Esophagus squamous epithelium (tissue), 5 donors: ENCODE results near the gene MTOR. TPM values are rescaled to one million over a fixed set of nuclear protein-coding genes. Genes with fewer than 3 reads are reported as not detected.

ENCODE experiments used
- DNase-seq: peaks from one replicate; lab custom pipeline; 2025; lab: John Stamatoyannopoulos, UW
- H3K27ac ChIP-seq, 4 donors: fragments of 200-600 bp; sonication (generic); one replicate each; pipeline ENCODE4 v1.5.1; 2016 to 2019; ENCODE audit warnings: mild to moderate bottlenecking in 1 of 4
- H3K27me3 ChIP-seq, 4 donors: fragments of 200-600 bp; sonication (generic); 1 replicate in 3 of 4; 2 replicates in 1 of 4; pipeline versions ENCODE4 v1.5.1 to v1.6.0; 2017 to 2021; ENCODE audit warnings: antibody characterized with exemption in 1 of 4
- H3K36me3 ChIP-seq, 3 donors: fragments of 200-600 bp; sonication (generic); one replicate each; pipeline ENCODE4 v1.5.1; 2016 to 2019
- H3K4me1 ChIP-seq, 3 donors: fragments of 200-600 bp; sonication (generic); one replicate each; pipeline ENCODE4 v1.5.1; 2017 to 2019
- H3K4me3 ChIP-seq, 4 donors: fragments of 200-600 bp; sonication (generic); 1 replicate in 3 of 4; 2 replicates in 1 of 4; pipeline ENCODE4 v1.5.1; 2016 to 2019; ENCODE audit warnings: mild to moderate bottlenecking in 2 of 4, moderate library complexity in 1 of 4
- H3K9me3 ChIP-seq, 3 donors: fragments of 200-600 bp; sonication (generic); one replicate each; pipeline ENCODE4 v1.5.1; 2016 to 2019
- POLR2A ChIP-seq, 4 donors: fragments of 450-650 bp; IDR thresholded peaks; one replicate each; pipeline ENCODE4 v1.6.1; 2017; ENCODE audit warnings: antibody characterized with exemption in 4 of 4, mild to moderate bottlenecking in 4 of 4, moderate library complexity in 3 of 4
- WGBS, 2 donors: methylation state at CpG; one replicate each; pipeline ENCODE4 v1.1.5; 2018; 5-methylcytosine and 5-hydroxymethylcytosine counted together
- intact Hi-C: fragments of 100-400 bp; cut with DNase I; formaldehyde crosslinking; loops from one replicate; pipeline ENCODE4 v1.15.0; 2022
- total RNA-seq, 4 donors: library from RNA; depleted of rRNA; stranded (reverse); fragments of >200 nt; gene quantifications; one replicate each; pipeline ENCODE4 v1.1.0, GENCODE V29; 2016
- TF ChIP-seq, protein P1 (sequence below), 6 experiments: fragments of 450-650 bp in 4 of 6; fragments of 200-600 bp in 2 of 6; sonication (generic) in 2 of 6; IDR thresholded peaks; one replicate each; pipeline ENCODE4 v1.5.1; 2016 to 2019; ENCODE audit warnings: antibody characterized with exemption in 6 of 6, mild to moderate bottlenecking in 4 of 6, moderate library complexity in 4 of 6
- donor health status: DM: yes; HTN: yes; CAD: no.

MTOR gene
- total RNA-seq, 4 donors from 2014 or later = 25.4 to 34.2 (median 30.1) TPM

DNA sequence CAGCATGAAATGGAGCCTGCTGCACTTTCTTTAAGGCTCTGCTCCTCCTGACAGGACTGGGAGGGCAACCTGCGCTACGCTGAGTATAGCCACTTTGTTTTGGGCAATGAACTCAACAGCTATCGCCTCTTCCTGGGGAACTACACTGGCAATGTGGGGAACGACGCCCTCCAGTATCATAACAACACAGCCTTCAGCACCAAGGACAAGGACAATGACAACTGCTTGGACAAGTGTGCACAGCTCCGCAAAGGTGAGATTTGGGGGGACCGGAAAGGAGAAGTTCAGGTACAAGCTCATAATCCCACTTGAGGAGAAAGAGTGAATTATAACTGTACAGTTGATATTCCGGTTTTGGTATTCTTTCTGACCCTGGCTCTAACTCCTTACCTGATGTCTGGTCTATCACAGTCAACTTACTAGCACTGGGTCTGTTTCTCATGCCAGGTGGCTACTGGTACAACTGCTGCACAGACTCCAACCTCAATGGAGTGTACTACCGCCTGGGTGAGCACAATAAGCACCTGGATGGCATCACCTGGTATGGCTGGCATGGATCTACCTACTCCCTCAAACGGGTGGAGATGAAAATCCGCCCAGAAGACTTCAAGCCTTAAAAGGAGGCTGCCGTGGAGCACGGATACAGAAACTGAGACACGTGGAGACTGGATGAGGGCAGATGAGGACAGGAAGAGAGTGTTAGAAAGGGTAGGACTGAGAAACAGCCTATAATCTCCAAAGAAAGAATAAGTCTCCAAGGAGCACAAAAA, 67.8 kb downstream of the MTOR start:
- no peaks in the 10 kb centered on the region for H3K27me3 ChIP-seq
- H3K27ac ChIP-seq = no peak overlapping the region
- H3K4me3 ChIP-seq = no peak overlapping the region
- no peaks in the 10 kb centered on the region for H3K9me3 ChIP-seq
- intact Hi-C loops = no loop called here
- 85 to 95% methylated on average over 13 to 14 of the region's 14 CpGs for WGBS, 2 donors
- peaks cover 8 to 100% (median 24%) of the 10 kb centered on the region in 3 donors for H3K36me3 ChIP-seq
- no peak for DNase-seq
- TF ChIP-seq, protein P1, sequence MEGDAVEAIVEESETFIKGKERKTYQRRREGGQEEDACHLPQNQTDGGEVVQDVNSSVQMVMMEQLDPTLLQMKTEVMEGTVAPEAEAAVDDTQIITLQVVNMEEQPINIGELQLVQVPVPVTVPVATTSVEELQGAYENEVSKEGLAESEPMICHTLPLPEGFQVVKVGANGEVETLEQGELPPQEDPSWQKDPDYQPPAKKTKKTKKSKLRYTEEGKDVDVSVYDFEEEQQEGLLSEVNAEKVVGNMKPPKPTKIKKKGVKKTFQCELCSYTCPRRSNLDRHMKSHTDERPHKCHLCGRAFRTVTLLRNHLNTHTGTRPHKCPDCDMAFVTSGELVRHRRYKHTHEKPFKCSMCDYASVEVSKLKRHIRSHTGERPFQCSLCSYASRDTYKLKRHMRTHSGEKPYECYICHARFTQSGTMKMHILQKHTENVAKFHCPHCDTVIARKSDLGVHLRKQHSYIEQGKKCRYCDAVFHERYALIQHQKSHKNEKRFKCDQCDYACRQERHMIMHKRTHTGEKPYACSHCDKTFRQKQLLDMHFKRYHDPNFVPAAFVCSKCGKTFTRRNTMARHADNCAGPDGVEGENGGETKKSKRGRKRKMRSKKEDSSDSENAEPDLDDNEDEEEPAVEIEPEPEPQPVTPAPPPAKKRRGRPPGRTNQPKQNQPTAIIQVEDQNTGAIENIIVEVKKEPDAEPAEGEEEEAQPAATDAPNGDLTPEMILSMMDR (IDR thresholded peaks at IDR 0.05) = no peak
- TF ChIP-seq POLR2A (IDR thresholded peaks at IDR 0.05) = no peak
- no peaks in the 10 kb centered on the region for H3K4me1 ChIP-seq

DNA sequence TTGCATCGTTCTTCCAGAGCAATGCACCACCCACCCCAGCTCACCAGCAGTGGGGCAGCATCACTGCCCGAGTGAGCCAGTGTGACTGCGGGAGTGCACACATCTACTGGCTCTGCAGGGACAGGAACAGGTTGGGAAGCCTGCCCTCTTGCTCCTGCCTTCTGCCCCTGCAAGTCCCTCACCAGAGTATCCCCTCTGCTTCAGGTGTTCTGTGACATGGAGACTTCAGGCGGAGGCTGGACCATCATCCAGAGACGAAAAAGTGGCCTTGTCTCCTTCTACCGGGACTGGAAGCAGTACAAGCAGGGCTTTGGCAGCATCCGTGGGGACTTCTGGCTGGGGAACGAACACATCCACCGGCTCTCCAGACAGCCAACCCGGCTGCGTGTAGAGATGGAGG, 69.0 kb downstream of the MTOR start:
- Histone ChIP-seq H3K9me3 (no peaks in the 10 kb centered on the region), H3K4me3 (no peak overlapping the region), H3K27ac (no peak overlapping the region), H3K4me1 (no peaks in the 10 kb centered on the region), H3K36me3 (peaks cover 4 to 100% (median 15%) of the 10 kb centered on the region in 3 donors), H3K27me3 (no peaks in the 10 kb centered on the region)
- no peak for TF ChIP-seq POLR2A (IDR thresholded peaks at IDR 0.05)
- TF ChIP-seq, protein P1 (IDR thresholded peaks at IDR 0.05) = no peak
- no peak for DNase-seq
- WGBS, 2 donors = 90 to 98% methylated on average over 4 to 8 of the region's 11 CpGs
- intact Hi-C loops = no loop called here

- 90 to 96% methylated on average over 7 of the region's 8 CpGs for WGBS, 2 donors
- no peak for TF ChIP-seq POLR2A (IDR thresholded peaks at IDR 0.05)
- TF ChIP-seq, protein P1 (IDR thresholded peaks at IDR 0.05) = no peak
- Histone ChIP-seq H3K4me3 (no peak within 1 kb of the TSS), H3K27ac (no peak within 1 kb of the TSS), H3K9me3 (no peaks in the 10 kb centered on the region), H3K27me3 (no peaks in the 10 kb centered on the region), H3K36me3 (peaks cover 0 to 88% (median 6%) of the 10 kb centered on the region in 3 donors), H3K4me1 (peaks cover 0 to 6% (median 0%) of the 10 kb centered on the region in 3 donors)
- intact Hi-C loops = no loop called here
- no peak for DNase-seq
Measured at GRCh38 chr1:11188858-11189451, 73.4 kb downstream of the MTOR start, which contains the start of gene ANGPTL7. ANGPTL7 (plus strand) TSS chr1:11189355; CDS start chr1:11189580, 225 bp downstream.

GRCh38 chr1:11188381-11188780, 74.0 kb downstream of the MTOR start:
- H3K4me3 ChIP-seq = no peak overlapping the region
- H3K4me1 ChIP-seq = peaks cover 0 to 6% (median 0%) of the 10 kb centered on the region in 3 donors
- H3K9me3 ChIP-seq = no peaks in the 10 kb centered on the region
- TF ChIP-seq, protein P1 (IDR thresholded peaks at IDR 0.05) = no peak
- TF ChIP-seq POLR2A (IDR thresholded peaks at IDR 0.05) = no peak
- H3K27ac ChIP-seq = no peak overlapping the region
- peaks cover 0 to 87% (median 3%) of the 10 kb centered on the region in 3 donors for H3K36me3 ChIP-seq
- no peaks in the 10 kb centered on the region for H3K27me3 ChIP-seq
- WGBS, 2 donors = 76 to 94% methylated on average over 1 of the region's 1 CpG
- intact Hi-C loops = no loop called here
- DNase-seq = no peak

DNA sequence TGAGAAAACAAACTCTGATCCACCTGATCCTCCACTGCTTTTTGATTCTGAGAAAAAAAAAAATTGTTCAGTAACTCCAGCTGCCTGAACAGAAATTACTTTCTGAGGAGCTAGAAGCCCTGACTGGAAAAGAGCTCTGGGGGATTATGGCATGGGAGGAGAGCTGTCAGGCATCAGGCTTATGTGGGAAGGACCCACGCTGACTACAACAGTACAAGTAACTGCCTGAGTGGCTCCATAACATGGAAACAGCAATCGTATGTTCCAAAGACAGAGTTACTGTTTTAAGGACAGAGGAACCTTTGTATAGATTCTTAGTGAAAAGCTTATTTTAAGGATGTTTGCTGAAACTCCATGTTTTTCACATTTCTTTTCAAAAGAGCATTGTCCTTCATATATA, 74.4 kb downstream of the MTOR start:
- Histone ChIP-seq H3K9me3 (no peaks in the 10 kb centered on the region), H3K27ac (no peak overlapping the region), H3K4me1 (peaks cover 0 to 6% (median 0%) of the 10 kb centered on the region in 3 donors), H3K36me3 (peaks cover 0 to 83% (median 0%) of the 10 kb centered on the region in 3 donors), H3K4me3 (no peak overlapping the region), H3K27me3 (no peaks in the 10 kb centered on the region)
- no peak for DNase-seq
- 44 to 89% methylated on average over 2 of the region's 2 CpGs for WGBS, 2 donors
- intact Hi-C loops = no loop called here
- TF ChIP-seq, protein P1 (IDR thresholded peaks at IDR 0.05) = no peak
- TF ChIP-seq POLR2A (IDR thresholded peaks at IDR 0.05) = no peak
